Adipocyte (in vitro differentiated cells): Measurements from ENCODE around the gene IL10RA.

Experiments used
- DNase-seq: peaks from one replicate; pipeline ENCODE4 v3.0.0-alpha.2; 2015; ENCODE audit warnings: low read depth
- H3K27me3 ChIP-seq: replicated peaks from 2 replicates; pipeline ENCODE4 v1.7.0; 2013; ENCODE audit warnings: mild to moderate bottlenecking, low read length, moderate library complexity; ENCODE audit not compliant: control insufficient read depth, insufficient read depth
- H3K36me3 ChIP-seq: 2 replicates; pipeline ENCODE4 v1.7.0; 2013; ENCODE audit warnings: low read length, mild to moderate bottlenecking, moderate library complexity; ENCODE audit not compliant: control insufficient read depth, insufficient read depth, severe bottlenecking
- H3K4me1 ChIP-seq: 2 replicates; pipeline ENCODE4 v1.7.0; 2013; ENCODE audit warnings: mild to moderate bottlenecking, low read length, moderate library complexity; ENCODE audit not compliant: control insufficient read depth, insufficient read depth
- H3K4me3 ChIP-seq: 2 replicates; pipeline ENCODE4 v1.7.0; 2013; ENCODE audit warnings: mild to moderate bottlenecking, low read length, moderate library complexity
- H3K9ac ChIP-seq: 2 replicates; pipeline ENCODE4 v1.7.0; 2013; ENCODE audit warnings: mild to moderate bottlenecking, low read length, moderate library complexity
- H3K9me3 ChIP-seq: 2 replicates; pipeline ENCODE4 v1.7.0; 2013; ENCODE audit warnings: mild to moderate bottlenecking, low read length, moderate library complexity; ENCODE audit not compliant: control insufficient read depth

Gene IL10RA

GRCh38 chr11:118042141-118042540, 55.9 kb downstream of the IL10RA start:
- Histone ChIP-seq H3K9me3 (no peaks in the 10 kb centered on the region), H3K36me3 (no peaks in the 10 kb centered on the region), H3K4me1 (peaks cover 10% of the 10 kb centered on the region), H3K27me3 (peaks cover 37% of the 10 kb centered on the region), H3K4me3 (no peak overlapping the region), H3K9ac (no peak overlapping the region)
- no peak for DNase-seq

- peaks cover 10% of the 10 kb centered on the region for H3K4me1 ChIP-seq
- H3K9me3 ChIP-seq, result no peaks in the 10 kb centered on the region
- H3K9ac ChIP-seq, result no peak overlapping the region
- H3K27me3 ChIP-seq, result peaks cover 42% of the 10 kb centered on the region
- DNase-seq, result no peak
- H3K4me3 ChIP-seq, result no peak overlapping the region
- H3K36me3 ChIP-seq, result no peaks in the 10 kb centered on the region
These were observed 56.6 kb downstream of the IL10RA start for GRCh38 chr11:118042796-118043195.

- Histone ChIP-seq H3K9ac (no peak overlapping the region), H3K4me1 (peaks cover 10% of the 10 kb centered on the region), H3K36me3 (no peaks in the 10 kb centered on the region), H3K9me3 (no peaks in the 10 kb centered on the region), H3K4me3 (no peak overlapping the region), H3K27me3 (peaks cover 38% of the 10 kb centered on the region)
- no peak for DNase-seq
These were observed 59.0 kb downstream of the IL10RA start for GRCh38 chr11:118045191-118045590.

GRCh38 chr11:118046051-118046963, 60.1 kb downstream of the IL10RA start:
- no peak for DNase-seq
- Histone ChIP-seq H3K36me3 (no peaks in the 10 kb centered on the region), H3K4me3 (no peak overlapping the region)

GRCh38 chr11:118046964-118047700, 60.9 kb downstream of the IL10RA start:
- Histone ChIP-seq H3K27me3 (peaks cover 42% of the 10 kb centered on the region), H3K9ac (no peak overlapping the region), H3K36me3 (no peaks in the 10 kb centered on the region), H3K4me1 (peaks cover 10% of the 10 kb centered on the region), H3K9me3 (no peaks in the 10 kb centered on the region), H3K4me3 (no peak overlapping the region)
- DNase-seq, result no peak

More at GRCh38 chr11:118046051-118046963, 60.1 kb downstream of the IL10RA start:
- H3K4me1 ChIP-seq, result peaks cover 10% of the 10 kb centered on the region
- H3K9me3 ChIP-seq, result no peaks in the 10 kb centered on the region
- peaks cover 42% of the 10 kb centered on the region for H3K27me3 ChIP-seq
- H3K9ac ChIP-seq, result no peak overlapping the region

GRCh38 chr11:118047749-118048148, 61.6 kb downstream of the IL10RA start:
- peaks cover 42% of the 10 kb centered on the region for H3K27me3 ChIP-seq
- no peak overlapping the region for H3K4me3 ChIP-seq
- peaks cover 10% of the 10 kb centered on the region for H3K4me1 ChIP-seq
- H3K36me3 ChIP-seq, result no peaks in the 10 kb centered on the region
- no peak overlapping the region for H3K9ac ChIP-seq
- no peak for DNase-seq
- no peaks in the 10 kb centered on the region for H3K9me3 ChIP-seq

GRCh38 chr11:118048472-118049370, 62.5 kb downstream of the IL10RA start:
- no peak for DNase-seq

GRCh38 chr11:118049771-118050170, 63.6 kb downstream of the IL10RA start:
- no peak for DNase-seq
- H3K4me3 ChIP-seq, result no peak overlapping the region
- H3K9me3 ChIP-seq, result no peaks in the 10 kb centered on the region
- no peak overlapping the region for H3K9ac ChIP-seq
- peaks cover 39% of the 10 kb centered on the region for H3K27me3 ChIP-seq
- no peaks in the 10 kb centered on the region for H3K36me3 ChIP-seq
- H3K4me1 ChIP-seq, result peaks cover 10% of the 10 kb centered on the region

More at GRCh38 chr11:118048472-118049370, 62.5 kb downstream of the IL10RA start:
- Histone ChIP-seq H3K36me3 (no peaks in the 10 kb centered on the region), H3K4me1 (peaks cover 10% of the 10 kb centered on the region), H3K27me3 (peaks cover 39% of the 10 kb centered on the region), H3K9ac (no peak overlapping the region), H3K4me3 (no peak overlapping the region), H3K9me3 (no peaks in the 10 kb centered on the region)

- Histone ChIP-seq H3K36me3 (no peaks in the 10 kb centered on the region), H3K9me3 (no peaks in the 10 kb centered on the region), H3K27me3 (peaks cover 34% of the 10 kb centered on the region), H3K4me1 (peaks cover 6% of the 10 kb centered on the region), H3K9ac (no peak overlapping the region), H3K4me3 (no peak overlapping the region)
- DNase-seq, result no peak
These were observed 64.2 kb downstream of the IL10RA start for GRCh38 chr11:118050208-118050891.
